ENCODE results near the gene PKMYT1. TPM values are rescaled to one million over a fixed set of nuclear protein-coding genes. Genes with fewer than 3 reads are reported as not detected.

Gene PKMYT1
- total and polyA plus RNA-seq, 9 of the 15 experiments (the other 6 are each of a cell fraction or from before 2014, with no cell fraction given) = 8.7 to 201 (median 37.8) TPM

GRCh38 chr16:2937170-2937569 lies 43.1 kb downstream of the PKMYT1 start:
- no peak for FAIRE-seq
- H2AFZ ChIP-seq (ENCODE audit: low read depth, low read length) = no peak overlapping the region
- intact Hi-C loops (cut with micrococcal nuclease) = no loop called here
- DNase-seq (ENCODE audit: extremely low read depth in 1 of 4, low spot score in 3 of 4) = no peak
- no peak overlapping the region for H3K9ac ChIP-seq (ENCODE audit: insufficient read depth in 1 of 2, low read depth in 2 of 2, low read length in 2 of 2)
- CTCF ChIA-PET (ENCODE audit: low intra/inter-chr PET ratio) = no interaction called here
- whole genome bisulfite sequencing (ENCODE audit: insufficient coverage, low coverage, missing lambda C conversion rate) = 90% methylated on average over 9 of the region's 24 CpGs
- no peak overlapping the region for H3K27ac ChIP-seq (ENCODE audit: extremely low read depth, low read depth, low read length)
- no peaks in the 10 kb centered on the region for H3K27me3 ChIP-seq (ENCODE audit: control insufficient read depth in 2 of 2, insufficient read depth in 2 of 2, low read length in 2 of 2)
- H4K20me1 ChIP-seq (replicated peaks; ENCODE audit: control insufficient read depth, insufficient read depth, low read length) = no peaks in the 10 kb centered on the region
- H3K4me2 ChIP-seq (ENCODE audit: insufficient read depth, low read length) = no peak overlapping the region
- no TSS peak for BruUV-seq (replicated peaks)
- no peaks in the 10 kb centered on the region for H3K79me2 ChIP-seq (ENCODE audit: control insufficient read depth, insufficient read depth, low read length)
- H3K36me3 ChIP-seq (ENCODE audit: control insufficient read depth, insufficient read depth, low read length) = peaks cover 63% of the 10 kb centered on the region; the same call in 2 of the 3 replicates
- H3K4me3 ChIP-seq = no peak overlapping the region
- no peaks in the 10 kb centered on the region for H3K9me1 ChIP-seq (ENCODE audit: control insufficient read depth, insufficient read depth, low read length)
- POLR2A ChIA-PET = no interaction called here
- ATAC-seq = no peak
- in situ Hi-C loops (cut with MboI) = no loop called here
- TF ChIP-seq HDGF (IDR thresholded peaks at IDR 0.05) (no peak), POLR2G (IDR thresholded peaks at IDR 0.05; ENCODE audit: low read depth, low read length) (0 out of 2 replicates have a peak, but pooled peaks have one; percentile 3), RB1 (IDR thresholded peaks at IDR 0.05; ENCODE audit: low read depth) (no peak)
- no peaks in the 10 kb centered on the region for H3K9me3 ChIP-seq (replicated peaks; ENCODE audit: control insufficient read depth, insufficient read depth, low read depth, low read length)
- peaks cover 0 to 6% of the 10 kb centered on the region in 2 experiments; a peak in 2 of 5 replicates for H3K4me1 ChIP-seq (replicated peaks in 1 of 2; ENCODE audit: control insufficient read depth in 2 of 2, insufficient read depth in 2 of 2, low read length in 2 of 2)

- ATAC-seq (no peak), FAIRE-seq (no peak), DNase-seq (ENCODE audit: extremely low read depth in 1 of 4, low spot score in 3 of 4) (no peak)
- ChIA-PET POLR2A (no interaction called here), CTCF (ENCODE audit: low intra/inter-chr PET ratio) (no interaction called here)
- Histone ChIP-seq H3K4me3 (no peak overlapping the region), H2AFZ (ENCODE audit: low read depth, low read length) (no peak overlapping the region), H3K9me1 (ENCODE audit: control insufficient read depth, insufficient read depth, low read length) (no peaks in the 10 kb centered on the region), H4K20me1 (replicated peaks; ENCODE audit: control insufficient read depth, insufficient read depth, low read length) (no peaks in the 10 kb centered on the region), H3K36me3 (ENCODE audit: control insufficient read depth, insufficient read depth, low read length) (peaks cover 61% of the 10 kb centered on the region; the same call in 2 of the 3 replicates), H3K4me1 (replicated peaks in 1 of 2; ENCODE audit: control insufficient read depth in 2 of 2, insufficient read depth in 2 of 2, low read length in 2 of 2) (peaks cover 0 to 6% of the 10 kb centered on the region in 2 experiments; a peak in 2 of 5 replicates), H3K9me3 (replicated peaks; ENCODE audit: control insufficient read depth, insufficient read depth, low read depth, low read length) (no peaks in the 10 kb centered on the region), H3K27me3 (ENCODE audit: control insufficient read depth in 2 of 2, insufficient read depth in 2 of 2, low read length in 2 of 2) (no peaks in the 10 kb centered on the region), H3K9ac (ENCODE audit: insufficient read depth in 1 of 2, low read depth in 2 of 2, low read length in 2 of 2) (no peak overlapping the region; a peak in 1 of 4 replicates), H3K79me2 (ENCODE audit: control insufficient read depth, insufficient read depth, low read length) (no peaks in the 10 kb centered on the region), H3K4me2 (ENCODE audit: insufficient read depth, low read length) (no peak overlapping the region), H3K27ac (ENCODE audit: extremely low read depth, low read depth, low read length) (no peak overlapping the region)
- no peak for TF ChIP-seq ATF6 (CRISPR knock-in tag; IDR thresholded peaks at IDR 0.05)
- no peak for TF ChIP-seq THAP7 (CRISPR knock-in tag; IDR thresholded peaks at IDR 0.05)
- no peak for TF ChIP-seq RBFOX2 (IDR thresholded peaks at IDR 0.05; ENCODE audit: low read depth, low read length)
- TF ChIP-seq ZNF830 (CRISPR knock-in tag; IDR thresholded peaks at IDR 0.05) = no peak
- TF ChIP-seq GABPA (tag; conservative IDR thresholded peaks at IDR 0.05; ENCODE audit: low read depth) = no peak
- no peak for TF ChIP-seq E4F1 (CRISPR knock-in tag; IDR thresholded peaks at IDR 0.05; ENCODE audit: borderline replicate concordance)
- intact Hi-C loops (cut with micrococcal nuclease) = no loop called here
- 94% methylated on average over 15 of the region's 22 CpGs for WGBS (ENCODE audit: insufficient coverage, low coverage, missing lambda C conversion rate)
- in situ Hi-C loops (cut with MboI) = no loop called here
- no TSS peak for BruUV-seq (replicated peaks)
Observed at GRCh38 chr16:2936436-2937011, 43.7 kb downstream of the PKMYT1 start.
